Brain microvascular endothelial cell (primary cell): Measurements from ENCODE around the gene TCF3.
A peak's percentile ranks its signal among the peaks of the same experiment; 100 is the strongest.

Source experiments
- DNase-seq: peaks from one replicate; pipeline ENCODE4 v3.0.0-alpha.2; 2020
- H3K27ac ChIP-seq: fragments of 250-450 bp; sonication (Bioruptor Pico); 2 replicates; pipeline ENCODE4 v1.5.1; 2020; ENCODE audit warnings: mild to moderate bottlenecking, moderate library complexity
- H3K27me3 ChIP-seq: fragments of 250-450 bp; sonication (Bioruptor Pico); replicated peaks from 2 replicates; pipeline ENCODE4 v1.5.1; 2020; ENCODE audit warnings: mild to moderate bottlenecking
- H3K36me3 ChIP-seq: fragments of 250-450 bp; sonication (Bioruptor Pico); replicated peaks from 2 replicates; pipeline ENCODE4 v1.5.1; 2020; ENCODE audit warnings: mild to moderate bottlenecking
- H3K4me3 ChIP-seq: 2 replicates; pipeline ENCODE4 v1.5.1; 2011; ENCODE audit warnings: low read depth, mild to moderate bottlenecking, control low read depth, low read length, moderate library complexity
- CTCF ChIP-seq: IDR thresholded peaks from 2 replicates; pipeline ENCODE4 v1.5.1; 2011; ENCODE audit warnings: low read depth, mild to moderate bottlenecking, moderate library complexity, low read length, control low read depth, inconsistent platforms; ENCODE audit errors: missing control alignments
- in situ Hi-C: cut with HindIII; loops from 2 replicates; pipeline ENCODE4 v1.10.0; 2017; ENCODE audit warnings: low sequenced_read_pairs, low pct_ligation_motif_present

Gene TCF3

GRCh38 chr19:1592024-1592754, 60.2 kb downstream of the TCF3 start:
- H3K27ac ChIP-seq = peak overlapping the region; percentile 88
- peaks cover 2% of the 10 kb centered on the region for H3K36me3 ChIP-seq
- peak overlapping the region; percentile 92 for H3K4me3 ChIP-seq
- in situ Hi-C loops = no loop called here
- TF ChIP-seq CTCF = no peak
- no peaks in the 10 kb centered on the region for H3K27me3 ChIP-seq
- DNase-seq = peak; percentile 68

- no peak for TF ChIP-seq CTCF
- no peaks in the 10 kb centered on the region for H3K27me3 ChIP-seq
- no peak for DNase-seq
- H3K27ac ChIP-seq = peak overlapping the region; percentile 88
- in situ Hi-C loops = no loop called here
- H3K4me3 ChIP-seq = peak overlapping the region; percentile 92
- no peaks in the 10 kb centered on the region for H3K36me3 ChIP-seq
These were observed 60.9 kb downstream of the TCF3 start for GRCh38 chr19:1591421-1592023.

GRCh38 chr19:1590641-1591397, 61.6 kb downstream of the TCF3 start:
- Histone ChIP-seq H3K4me3 (peak overlapping the region; percentile 92), H3K27me3 (no peaks in the 10 kb centered on the region), H3K27ac (peak overlapping the region; percentile 88), H3K36me3 (peaks cover 5% of the 10 kb centered on the region)
- no peak for DNase-seq
- in situ Hi-C loops = no loop called here
- peak; percentile 63 for TF ChIP-seq CTCF

- DNase-seq = no peak
- H3K27ac ChIP-seq = no peak overlapping the region
- no peak for TF ChIP-seq CTCF
- peaks cover 23% of the 10 kb centered on the region for H3K36me3 ChIP-seq
- in situ Hi-C loops = no loop called here
- H3K27me3 ChIP-seq = no peaks in the 10 kb centered on the region
- H3K4me3 ChIP-seq = no peak overlapping the region
These were observed 64.5 kb downstream of the TCF3 start for GRCh38 chr19:1587872-1588271.

GRCh38 chr19:1585243-1585580, 67.2 kb downstream of the TCF3 start:
- DNase-seq = no peak
- Histone ChIP-seq H3K4me3 (no peak overlapping the region), H3K36me3 (peaks cover 40% of the 10 kb centered on the region), H3K27me3 (no peaks in the 10 kb centered on the region), H3K27ac (no peak overlapping the region)
- no peak for TF ChIP-seq CTCF
- in situ Hi-C loops = no loop called here
